ENCODE data around the gene CPVL. TPM values are rescaled to one million over a fixed set of nuclear protein-coding genes. Genes with fewer than 3 reads are reported as not detected.

The CPVL gene
- total and polyA plus RNA-seq, 8 donors: 1.6 to 25.6 (median 2.9) TPM

- intact Hi-C loops (cut with DNase I): loop anchor here in 1 of 3 donors (5.0 kb wide), 1 partner anchor 135 kb away; no protein-coding TSS in a partner anchor
- no peaks in the 10 kb centered on the region for H3K9me3 ChIP-seq
- H3K36me3 ChIP-seq: no peaks in the 10 kb centered on the region
- DNase-seq: no peak
- H3K4me1 ChIP-seq: no peaks in the 10 kb centered on the region
- 80 to 88% methylated on average over 3 of the region's 3 CpGs for WGBS, 2 donors
- no peak overlapping the region for H3K4me3 ChIP-seq
- no peak for FAIRE-seq
- ATAC-seq: no peak
- no peak overlapping the region for H3K27ac ChIP-seq
- TF ChIP-seq, protein P1, sequence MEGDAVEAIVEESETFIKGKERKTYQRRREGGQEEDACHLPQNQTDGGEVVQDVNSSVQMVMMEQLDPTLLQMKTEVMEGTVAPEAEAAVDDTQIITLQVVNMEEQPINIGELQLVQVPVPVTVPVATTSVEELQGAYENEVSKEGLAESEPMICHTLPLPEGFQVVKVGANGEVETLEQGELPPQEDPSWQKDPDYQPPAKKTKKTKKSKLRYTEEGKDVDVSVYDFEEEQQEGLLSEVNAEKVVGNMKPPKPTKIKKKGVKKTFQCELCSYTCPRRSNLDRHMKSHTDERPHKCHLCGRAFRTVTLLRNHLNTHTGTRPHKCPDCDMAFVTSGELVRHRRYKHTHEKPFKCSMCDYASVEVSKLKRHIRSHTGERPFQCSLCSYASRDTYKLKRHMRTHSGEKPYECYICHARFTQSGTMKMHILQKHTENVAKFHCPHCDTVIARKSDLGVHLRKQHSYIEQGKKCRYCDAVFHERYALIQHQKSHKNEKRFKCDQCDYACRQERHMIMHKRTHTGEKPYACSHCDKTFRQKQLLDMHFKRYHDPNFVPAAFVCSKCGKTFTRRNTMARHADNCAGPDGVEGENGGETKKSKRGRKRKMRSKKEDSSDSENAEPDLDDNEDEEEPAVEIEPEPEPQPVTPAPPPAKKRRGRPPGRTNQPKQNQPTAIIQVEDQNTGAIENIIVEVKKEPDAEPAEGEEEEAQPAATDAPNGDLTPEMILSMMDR (IDR thresholded peaks at IDR 0.05): no peak
- H3K27me3 ChIP-seq: no peaks in the 10 kb centered on the region
Observed at GRCh38 chr7:29126804-29127203, 19.5 kb downstream of the CPVL start.

DNA sequence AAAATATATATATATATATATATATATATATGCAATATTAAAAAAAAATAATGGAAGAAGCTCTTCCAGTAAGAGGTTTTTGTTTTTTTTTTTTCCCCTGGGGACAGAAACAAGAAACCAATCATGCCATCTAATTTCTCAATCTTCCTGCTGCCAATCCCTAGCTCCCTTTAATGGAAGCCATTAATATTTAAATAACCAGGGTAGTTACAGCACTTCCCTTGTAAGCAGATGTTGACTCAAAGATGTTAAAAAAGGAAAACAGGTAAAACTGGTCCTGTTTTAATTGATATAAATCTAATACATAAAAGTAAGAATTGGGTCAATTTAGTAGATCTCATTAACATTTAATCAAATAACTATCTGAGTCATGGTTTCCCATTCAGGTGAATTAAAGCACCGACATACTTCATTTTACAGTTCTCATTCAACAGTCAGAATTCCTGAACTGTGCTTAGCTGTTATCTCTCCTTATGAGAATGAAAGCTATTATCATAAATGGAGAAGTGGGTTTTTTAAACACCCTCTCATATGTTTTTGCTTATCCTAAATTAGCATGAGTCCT, 22.6 kb downstream of the CPVL start:
- ATAC-seq: no peak
- Histone ChIP-seq H3K4me3 (no peak overlapping the region), H3K27ac (no peak overlapping the region), H3K36me3 (no peaks in the 10 kb centered on the region), H3K4me1 (no peaks in the 10 kb centered on the region), H3K9me3 (no peaks in the 10 kb centered on the region), H3K27me3 (no peaks in the 10 kb centered on the region)
- FAIRE-seq: no peak
- no peak for DNase-seq
- 65 to 85% methylated on average over 1 of the region's 1 CpG for WGBS, 2 donors
- intact Hi-C loops (cut with DNase I): no loop called here
- TF ChIP-seq, protein P1 (IDR thresholded peaks at IDR 0.05): no peak

- WGBS, 2 donors: 87 to 95% methylated on average over 2 of the region's 2 CpGs
- DNase-seq (no peak), FAIRE-seq (no peak), ATAC-seq (no peak)
- intact Hi-C loops (cut with DNase I): no loop called here
- TF ChIP-seq, protein P1 (IDR thresholded peaks at IDR 0.05): no peak
- H3K4me3 ChIP-seq: no peak overlapping the region
- no peaks in the 10 kb centered on the region for H3K27me3 ChIP-seq
- no peaks in the 10 kb centered on the region for H3K9me3 ChIP-seq
- no peak overlapping the region for H3K27ac ChIP-seq
- H3K4me1 ChIP-seq: no peaks in the 10 kb centered on the region
- H3K36me3 ChIP-seq: no peaks in the 10 kb centered on the region
Observed at GRCh38 chr7:29122759-29123158, 23.6 kb downstream of the CPVL start.

GRCh38 chr7:29122081-29122480, 24.3 kb downstream of the CPVL start:
- H3K27ac ChIP-seq: no peak overlapping the region
- FAIRE-seq: no peak
- DNase-seq: no peak
- 61 to 73% methylated on average over 5 of the region's 5 CpGs for WGBS, 2 donors
- no peaks in the 10 kb centered on the region for H3K4me1 ChIP-seq
- intact Hi-C loops (cut with DNase I): no loop called here
- H3K36me3 ChIP-seq: no peaks in the 10 kb centered on the region
- no peaks in the 10 kb centered on the region for H3K9me3 ChIP-seq
- no peak for ATAC-seq
- no peaks in the 10 kb centered on the region for H3K27me3 ChIP-seq
- no peak overlapping the region for H3K4me3 ChIP-seq
- TF ChIP-seq, protein P1 (IDR thresholded peaks at IDR 0.05): no peak

DNA sequence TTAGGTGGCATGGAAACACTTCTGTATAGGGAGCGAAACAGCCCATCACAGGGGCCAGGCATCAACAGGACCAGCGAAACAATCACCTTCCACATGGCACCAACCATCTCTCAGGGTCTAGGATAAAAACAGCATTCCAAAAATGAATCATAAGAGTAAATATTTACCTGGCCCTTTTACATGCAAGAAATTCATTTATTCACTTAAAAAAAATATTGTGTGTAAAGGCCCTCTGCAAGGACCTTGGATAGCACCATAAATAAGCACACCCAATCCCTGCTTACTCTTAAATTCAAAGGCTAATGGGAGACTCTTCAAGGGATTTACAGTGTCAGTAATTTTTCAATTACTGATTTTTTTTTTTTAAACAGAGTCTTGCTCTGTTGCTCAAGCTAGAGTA, 25.4 kb downstream of the CPVL start:
- intact Hi-C loops (cut with DNase I): no loop called here
- Histone ChIP-seq H3K9me3 (no peaks in the 10 kb centered on the region), H3K27ac (no peak overlapping the region), H3K4me3 (no peak overlapping the region), H3K27me3 (no peaks in the 10 kb centered on the region), H3K4me1 (peaks cover 0 to 7% (median 4%) of the 10 kb centered on the region in 3 donors), H3K36me3 (no peaks in the 10 kb centered on the region)
- FAIRE-seq: no peak
- TF ChIP-seq, protein P1 (IDR thresholded peaks at IDR 0.05): no peak
- no peak for DNase-seq
- 69 to 100% methylated on average over 2 of the region's 2 CpGs for WGBS, 2 donors
- no peak for ATAC-seq
